Measurements from ENCODE around the gene TIMP3. TPM values are rescaled to one million over a fixed set of nuclear protein-coding genes. Genes with fewer than 3 reads are reported as not detected.
A peak's percentile ranks its signal among the peaks of the same experiment; 100 is the strongest.
"Not testable (repeated sequence)": the region's sequence is repeated elsewhere in the genome, so short reads cannot be mapped to it uniquely, and the experiment has no call there.

The TIMP3 gene
- total and polyA plus RNA-seq, 3 donors from 2014 or later = 200 to 214 (median 201) TPM

DNA sequence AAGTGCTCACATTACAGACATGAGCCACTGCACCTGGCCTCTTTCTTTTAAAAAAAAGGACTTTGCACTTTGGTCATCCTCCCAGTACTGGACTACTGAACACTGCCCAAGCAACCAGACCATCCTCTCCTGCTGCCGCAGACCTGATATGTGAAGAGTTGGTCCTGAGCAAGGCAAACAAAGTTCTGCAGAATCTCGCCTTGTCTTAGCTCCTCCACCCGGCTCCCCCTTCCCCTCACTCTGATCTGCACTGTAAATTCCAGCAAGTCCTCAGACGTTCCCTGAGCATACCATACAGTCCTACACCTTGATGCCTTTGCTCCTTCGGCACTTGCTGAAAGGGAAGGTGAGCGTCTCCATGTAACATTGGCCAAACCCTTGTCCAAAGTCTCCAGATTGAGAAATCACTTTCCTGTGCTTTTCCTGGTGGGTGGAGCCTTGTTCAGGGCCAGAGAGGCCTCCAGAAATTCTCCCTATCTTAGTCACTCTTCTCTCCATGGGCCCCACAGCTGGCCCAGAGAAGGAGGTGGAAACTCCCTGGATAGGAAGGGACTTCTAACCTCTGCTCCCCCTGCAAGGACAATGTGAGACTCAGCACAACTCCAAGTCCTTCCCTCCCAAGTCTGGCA is 47.0 kb upstream of the TIMP3 start:
- no peak for TF ChIP-seq POLR2A (IDR thresholded peaks at IDR 0.05)
- TF ChIP-seq, protein P1, sequence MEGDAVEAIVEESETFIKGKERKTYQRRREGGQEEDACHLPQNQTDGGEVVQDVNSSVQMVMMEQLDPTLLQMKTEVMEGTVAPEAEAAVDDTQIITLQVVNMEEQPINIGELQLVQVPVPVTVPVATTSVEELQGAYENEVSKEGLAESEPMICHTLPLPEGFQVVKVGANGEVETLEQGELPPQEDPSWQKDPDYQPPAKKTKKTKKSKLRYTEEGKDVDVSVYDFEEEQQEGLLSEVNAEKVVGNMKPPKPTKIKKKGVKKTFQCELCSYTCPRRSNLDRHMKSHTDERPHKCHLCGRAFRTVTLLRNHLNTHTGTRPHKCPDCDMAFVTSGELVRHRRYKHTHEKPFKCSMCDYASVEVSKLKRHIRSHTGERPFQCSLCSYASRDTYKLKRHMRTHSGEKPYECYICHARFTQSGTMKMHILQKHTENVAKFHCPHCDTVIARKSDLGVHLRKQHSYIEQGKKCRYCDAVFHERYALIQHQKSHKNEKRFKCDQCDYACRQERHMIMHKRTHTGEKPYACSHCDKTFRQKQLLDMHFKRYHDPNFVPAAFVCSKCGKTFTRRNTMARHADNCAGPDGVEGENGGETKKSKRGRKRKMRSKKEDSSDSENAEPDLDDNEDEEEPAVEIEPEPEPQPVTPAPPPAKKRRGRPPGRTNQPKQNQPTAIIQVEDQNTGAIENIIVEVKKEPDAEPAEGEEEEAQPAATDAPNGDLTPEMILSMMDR (IDR thresholded peaks at IDR 0.05) = no peak
- H3K36me3 ChIP-seq (ENCODE audit: low read depth, missing control alignments) = no peaks in the 10 kb centered on the region
- 75 to 84% methylated on average over 6 of the region's 6 CpGs for WGBS, 2 donors
- intact Hi-C loops (cut with DNase I; ENCODE audit: low total_unique reads) = no loop called here
- H3K4me3 ChIP-seq = no peak overlapping the region
- no peaks in the 10 kb centered on the region for H3K27me3 ChIP-seq
- peak; percentile 27 for DNase-seq
- H3K4me1 ChIP-seq = no peaks in the 10 kb centered on the region
- H3K27ac ChIP-seq = peak overlapping the region in 1 of 2 donors; percentile 5
- no peaks in the 10 kb centered on the region for H3K9me3 ChIP-seq

DNA sequence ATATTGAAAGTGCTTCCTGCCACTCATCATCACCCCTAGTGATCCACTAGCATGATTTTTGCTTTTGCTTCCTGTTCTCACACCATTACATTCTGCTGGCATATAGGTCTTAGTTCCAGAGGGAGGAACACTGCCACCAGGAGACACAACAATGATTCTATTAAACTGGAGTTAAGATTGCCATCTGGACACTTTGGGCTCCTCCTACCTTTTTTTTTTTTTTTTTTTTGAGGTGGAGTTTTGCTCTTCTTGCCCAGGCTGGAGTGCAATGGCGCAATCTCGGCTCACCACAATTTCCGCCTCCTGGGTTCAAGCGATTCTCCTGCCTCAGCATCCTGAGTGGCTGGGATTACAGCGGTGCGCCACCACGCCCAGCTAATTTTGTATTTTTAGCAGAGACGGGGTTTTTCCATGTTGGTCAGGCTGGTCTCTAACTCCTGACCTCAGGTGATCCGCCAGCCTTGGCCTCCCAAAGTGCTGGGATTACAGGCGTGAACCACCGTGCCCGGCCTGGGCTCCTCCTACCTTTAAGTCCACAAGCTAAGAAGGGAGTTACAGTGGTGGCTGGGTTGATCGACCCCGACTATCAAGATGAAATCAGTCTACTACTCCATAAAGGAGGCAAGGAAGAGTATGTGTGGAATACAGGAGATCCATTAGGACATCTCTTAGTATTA is 44.3 kb upstream of the TIMP3 start:
- peaks cover 21% of the 10 kb centered on the region for H3K4me1 ChIP-seq
- 91 to 97% methylated on average over 10 to 14 of the region's 14 CpGs for WGBS, 2 donors
- H3K27me3 ChIP-seq; H3K9me3 ChIP-seq; H3K27ac ChIP-seq; H3K36me3 ChIP-seq (ENCODE audit: low read depth, missing control alignments); DNase-seq; intact Hi-C loops (cut with DNase I; ENCODE audit: low total_unique reads); H3K4me3 ChIP-seq: not testable (repeated sequence)

DNA sequence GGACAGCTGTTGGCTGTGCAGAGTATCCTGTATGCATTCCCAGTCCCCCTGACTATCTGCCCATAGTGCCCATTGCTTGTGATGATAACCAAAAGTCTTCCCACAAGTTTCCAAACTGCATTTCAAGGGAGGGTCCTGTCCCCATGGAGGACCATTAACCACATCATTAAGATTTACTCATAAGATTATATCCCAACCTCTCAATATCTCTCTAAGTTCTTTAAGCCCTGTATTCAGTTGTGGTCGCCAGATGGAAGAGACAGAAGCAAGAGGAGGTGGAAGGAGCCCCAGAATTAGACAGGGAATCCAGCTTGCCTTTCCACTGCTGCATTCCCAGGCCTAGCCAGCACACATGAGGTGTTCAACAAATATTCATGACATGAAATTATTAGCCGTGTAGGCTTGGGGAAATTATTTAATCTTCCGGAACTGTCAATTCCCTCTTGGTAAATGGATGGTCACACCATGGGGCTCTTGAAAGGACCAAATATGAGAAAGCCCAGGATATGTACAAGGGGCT is 42.6 kb upstream of the TIMP3 start:
- H3K27me3 ChIP-seq = no peaks in the 10 kb centered on the region
- intact Hi-C loops (cut with DNase I; ENCODE audit: low total_unique reads) = no loop called here
- peaks cover 24% of the 10 kb centered on the region for H3K4me1 ChIP-seq
- WGBS, 2 donors = 86 to 95% methylated on average over 3 of the region's 3 CpGs
- no peak overlapping the region for H3K4me3 ChIP-seq
- TF ChIP-seq, protein P1 (IDR thresholded peaks at IDR 0.05) = no peak
- no peak for TF ChIP-seq POLR2A (IDR thresholded peaks at IDR 0.05)
- no peaks in the 10 kb centered on the region for H3K36me3 ChIP-seq (ENCODE audit: low read depth, missing control alignments)
- DNase-seq = no peak
- peak overlapping the region in 1 of 2 donors; percentile 70 for H3K27ac ChIP-seq
- H3K9me3 ChIP-seq = no peaks in the 10 kb centered on the region

DNA sequence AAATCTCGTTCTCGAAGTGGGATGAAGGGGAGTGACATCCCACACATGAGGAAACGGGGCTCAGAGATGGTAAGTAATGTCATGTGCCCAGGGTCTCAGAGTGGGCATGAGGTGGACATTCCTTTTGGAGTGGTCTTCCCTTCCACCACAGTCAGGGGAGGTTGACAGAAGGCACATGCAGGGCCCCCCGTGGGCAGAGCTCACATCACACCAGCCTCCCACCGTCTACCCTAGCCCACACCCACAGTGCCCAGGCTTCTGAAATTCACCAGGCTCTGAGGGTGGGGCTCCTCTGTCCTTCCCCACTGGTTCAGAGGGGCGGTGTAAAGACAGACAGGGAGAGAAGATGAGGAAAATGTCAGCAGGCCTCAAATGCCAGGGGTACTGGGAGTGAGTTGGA is 41.1 kb upstream of the TIMP3 start:
- Histone ChIP-seq H3K36me3 (ENCODE audit: low read depth, missing control alignments) (no peaks in the 10 kb centered on the region), H3K4me1 (peaks cover 32% of the 10 kb centered on the region), H3K4me3 (no peak overlapping the region), H3K27me3 (no peaks in the 10 kb centered on the region), H3K9me3 (no peaks in the 10 kb centered on the region), H3K27ac (peak overlapping the region; percentile 65 to 87)
- no peak for DNase-seq
- WGBS, 2 donors = 76 to 87% methylated on average over 5 to 6 of the region's 6 CpGs
- intact Hi-C loops (cut with DNase I; ENCODE audit: low total_unique reads) = no loop called here
- TF ChIP-seq POLR2A (IDR thresholded peaks at IDR 0.05) = no peak
- TF ChIP-seq, protein P1 (IDR thresholded peaks at IDR 0.05) = no peak

DNA sequence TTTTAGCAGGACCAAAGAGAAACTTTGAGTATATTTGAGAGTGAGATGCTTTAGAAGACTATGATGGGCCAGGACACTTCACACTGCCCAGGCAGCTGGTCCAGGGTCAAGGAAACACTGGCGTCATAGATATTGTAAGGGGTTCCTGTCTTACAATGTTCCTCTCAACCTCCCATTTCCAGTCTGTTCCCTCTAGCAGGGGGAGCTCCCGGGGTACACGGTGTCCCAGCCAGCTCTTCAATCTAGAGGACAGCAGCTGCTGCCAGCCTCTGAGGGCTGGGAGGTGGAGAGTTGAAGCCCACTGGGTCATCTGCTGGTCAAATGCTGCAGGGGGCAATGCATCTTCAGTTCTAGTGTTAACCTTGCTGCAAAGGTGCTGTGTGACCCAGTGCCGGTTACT is 40.7 kb upstream of the TIMP3 start:
- intact Hi-C loops (cut with DNase I; ENCODE audit: low total_unique reads) = no loop called here
- H3K27ac ChIP-seq = peak overlapping the region; percentile 65 to 87
- no peak for TF ChIP-seq POLR2A (IDR thresholded peaks at IDR 0.05)
- TF ChIP-seq, protein P1 (IDR thresholded peaks at IDR 0.05) = no peak
- H3K4me1 ChIP-seq = peaks cover 32% of the 10 kb centered on the region
- peak; percentile 73 for DNase-seq
- H3K36me3 ChIP-seq (ENCODE audit: low read depth, missing control alignments) = no peaks in the 10 kb centered on the region
- H3K4me3 ChIP-seq = no peak overlapping the region
- 40 to 63% methylated on average over 4 of the region's 4 CpGs for WGBS, 2 donors
- H3K27me3 ChIP-seq = no peaks in the 10 kb centered on the region
- H3K9me3 ChIP-seq = no peaks in the 10 kb centered on the region
